Muscle of leg (tissue), 11 donors: Measurements from ENCODE around the gene EPHA5. TPM values are rescaled to one million over a fixed set of nuclear protein-coding genes. Genes with fewer than 3 reads are reported as not detected.

ENCODE experiments used
- DNase-seq: peaks from one replicate; pipeline ENCODE4 v3.0.0; 2013
- H3K27ac ChIP-seq: one replicate; pipeline ENCODE4 v1.5.1; 2013; ENCODE audit warnings: mild to moderate bottlenecking, low read length, control low read depth
- H3K27me3 ChIP-seq: one replicate; pipeline ENCODE4 v1.6.1; 2013; ENCODE audit warnings: low read length; ENCODE audit not compliant: control insufficient read depth, insufficient read depth
- H3K36me3 ChIP-seq: one replicate; pipeline ENCODE4 v1.6.1; 2013; ENCODE audit warnings: low read length; ENCODE audit not compliant: control insufficient read depth, insufficient read depth
- H3K4me1 ChIP-seq: one replicate; pipeline ENCODE4 v1.6.1; 2013; ENCODE audit warnings: low read length; ENCODE audit not compliant: control insufficient read depth, insufficient read depth
- H3K4me3 ChIP-seq: one replicate; pipeline ENCODE4 v1.5.1; 2013; ENCODE audit warnings: low read length, control low read depth
- H3K9me3 ChIP-seq: replicated peaks from 2 replicates; pipeline ENCODE4 v1.6.1; 2013; ENCODE audit warnings: low read depth, low read length; ENCODE audit not compliant: control insufficient read depth
- WGBS: methylation state at CpG from one replicate; pipeline ENCODE4 v1.1.5; 2013; ENCODE audit warnings: missing lambda C conversion rate; ENCODE audit not compliant: insufficient coverage; 5-methylcytosine and 5-hydroxymethylcytosine counted together
- polyA plus RNA-seq, 8 donors: library from polyadenylated mRNA; unstranded; fragments of 120-200 nt; gene quantifications; one replicate each; pipeline versions ENCODE4 v1.2.1 to v1.2.3, GENCODE V29; 2013; ENCODE audit warnings: inconsistent platforms in 1 of 8, low replicate concordance in 1 of 8; ENCODE audit not compliant: insufficient read length in 8 of 8, insufficient read depth in 1 of 8
- total RNA-seq: library from RNA; stranded (reverse); fragments of 120-200 nt; gene quantifications from one replicate; pipeline ENCODE4 v1.2.4, GENCODE V29; 2013

Gene EPHA5
- total and polyA plus RNA-seq, 9 donors, result 0.24 to 1.4 (median 0.52) TPM

- H3K4me1 ChIP-seq, result no peaks in the 10 kb centered on the region
- no peak overlapping the region for H3K4me3 ChIP-seq
- H3K36me3 ChIP-seq, result no peaks in the 10 kb centered on the region
- no peaks in the 10 kb centered on the region for H3K27me3 ChIP-seq
- no CpG with 5 or more reads among the region's 1 CpG for WGBS
- peak; percentile 21 for DNase-seq
- no peak overlapping the region for H3K27ac ChIP-seq
- no peaks in the 10 kb centered on the region for H3K9me3 ChIP-seq
These were observed 89.7 kb downstream of the EPHA5 start for GRCh38 chr4:65580551-65580950.

- WGBS, result no CpG with 5 or more reads among the region's 2 CpGs
- no peaks in the 10 kb centered on the region for H3K9me3 ChIP-seq
- H3K36me3 ChIP-seq, result no peaks in the 10 kb centered on the region
- H3K4me1 ChIP-seq, result no peaks in the 10 kb centered on the region
- no peak for DNase-seq
- no peak overlapping the region for H3K27ac ChIP-seq
- no peak overlapping the region for H3K4me3 ChIP-seq
- no peaks in the 10 kb centered on the region for H3K27me3 ChIP-seq
These were observed 103.8 kb downstream of the EPHA5 start for GRCh38 chr4:65566473-65566872.

GRCh38 chr4:65561164-65561563, 109.1 kb downstream of the EPHA5 start:
- DNase-seq, result no peak
- no peaks in the 10 kb centered on the region for H3K27me3 ChIP-seq
- H3K27ac ChIP-seq, result no peak overlapping the region
- WGBS, result no CpG with 5 or more reads among the region's 2 CpGs
- no peaks in the 10 kb centered on the region for H3K36me3 ChIP-seq
- no peaks in the 10 kb centered on the region for H3K9me3 ChIP-seq
- no peaks in the 10 kb centered on the region for H3K4me1 ChIP-seq
- H3K4me3 ChIP-seq, result no peak overlapping the region

- Histone ChIP-seq H3K4me3 (no peak overlapping the region), H3K36me3 (no peaks in the 10 kb centered on the region), H3K9me3 (no peaks in the 10 kb centered on the region), H3K4me1 (no peaks in the 10 kb centered on the region), H3K27me3 (no peaks in the 10 kb centered on the region), H3K27ac (no peak overlapping the region)
- WGBS, result 67% methylated on average over 2 of the region's 4 CpGs
- no peak for DNase-seq
These were observed 111.0 kb downstream of the EPHA5 start for GRCh38 chr4:65559270-65559669.

GRCh38 chr4:65552057-65552456, 118.2 kb downstream of the EPHA5 start:
- peak; percentile 18 for DNase-seq
- no peaks in the 10 kb centered on the region for H3K36me3 ChIP-seq
- no peaks in the 10 kb centered on the region for H3K9me3 ChIP-seq
- H3K27me3 ChIP-seq, result no peaks in the 10 kb centered on the region
- WGBS, result 54% methylated on average over 6 of the region's 8 CpGs
- H3K4me1 ChIP-seq, result no peaks in the 10 kb centered on the region
- H3K4me3 ChIP-seq, result no peak overlapping the region
- H3K27ac ChIP-seq, result no peak overlapping the region

GRCh38 chr4:65550500-65550899, 119.8 kb downstream of the EPHA5 start:
- WGBS, result 82% methylated on average over 10 of the region's 11 CpGs
- Histone ChIP-seq H3K4me3 (no peak overlapping the region), H3K9me3 (no peaks in the 10 kb centered on the region), H3K36me3 (no peaks in the 10 kb centered on the region), H3K27me3 (no peaks in the 10 kb centered on the region), H3K27ac (no peak overlapping the region), H3K4me1 (no peaks in the 10 kb centered on the region)
- no peak for DNase-seq

- no peak for DNase-seq
- Histone ChIP-seq H3K4me1 (no peaks in the 10 kb centered on the region), H3K27me3 (no peaks in the 10 kb centered on the region), H3K4me3 (no peak overlapping the region), H3K27ac (no peak overlapping the region), H3K9me3 (no peaks in the 10 kb centered on the region), H3K36me3 (no peaks in the 10 kb centered on the region)
- no CpG with 5 or more reads among the region's 4 CpGs for WGBS
These were observed 123.3 kb downstream of the EPHA5 start for GRCh38 chr4:65546882-65547416.

- no peaks in the 10 kb centered on the region for H3K9me3 ChIP-seq
- no peak overlapping the region for H3K27ac ChIP-seq
- H3K4me3 ChIP-seq, result no peak overlapping the region
- DNase-seq, result no peak
- H3K27me3 ChIP-seq, result no peaks in the 10 kb centered on the region
- no peaks in the 10 kb centered on the region for H3K4me1 ChIP-seq
- WGBS, result no CpG with 5 or more reads among the region's 3 CpGs
- no peaks in the 10 kb centered on the region for H3K36me3 ChIP-seq
These were observed 131.7 kb downstream of the EPHA5 start for GRCh38 chr4:65538571-65538970.

GRCh38 chr4:65535113-65535512, 135.2 kb downstream of the EPHA5 start:
- Histone ChIP-seq H3K9me3 (no peaks in the 10 kb centered on the region), H3K36me3 (no peaks in the 10 kb centered on the region), H3K27me3 (no peaks in the 10 kb centered on the region), H3K4me3 (no peak overlapping the region), H3K4me1 (no peaks in the 10 kb centered on the region), H3K27ac (no peak overlapping the region)
- no CpG with 5 or more reads among the region's 3 CpGs for WGBS
- DNase-seq, result no peak

GRCh38 chr4:65521666-65522065, 148.6 kb downstream of the EPHA5 start:
- no CpG with 5 or more reads among the region's 1 CpG for WGBS
- H3K4me1 ChIP-seq, result no peaks in the 10 kb centered on the region
- no peak overlapping the region for H3K4me3 ChIP-seq
- peak; percentile 37 for DNase-seq
- no peak overlapping the region for H3K27ac ChIP-seq
- no peaks in the 10 kb centered on the region for H3K36me3 ChIP-seq
- no peaks in the 10 kb centered on the region for H3K27me3 ChIP-seq
- H3K9me3 ChIP-seq, result no peaks in the 10 kb centered on the region

- no peaks in the 10 kb centered on the region for H3K4me1 ChIP-seq
- WGBS, result no CpG with 5 or more reads among the region's 2 CpGs
- no peak for DNase-seq
- no peaks in the 10 kb centered on the region for H3K27me3 ChIP-seq
- no peak overlapping the region for H3K27ac ChIP-seq
- no peaks in the 10 kb centered on the region for H3K9me3 ChIP-seq
- H3K36me3 ChIP-seq, result no peaks in the 10 kb centered on the region
- no peak overlapping the region for H3K4me3 ChIP-seq
These were observed 154.6 kb downstream of the EPHA5 start for GRCh38 chr4:65515646-65516045.
